Endothelial cell (in vitro differentiated cells): Measurements from ENCODE around the gene WNT10A. TPM values are rescaled to one million over a fixed set of nuclear protein-coding genes. Genes with fewer than 3 reads are reported as not detected.

Experiments used
- DNase-seq: peaks from one replicate; pipeline ENCODE4 v3.0.0; 2021; ENCODE audit warnings: low spot score
- H3K27ac Mint-ChIP-seq: one replicate; pipeline ENCODE4 v1.8.0; 2021; ENCODE audit warnings: mixed read lengths, inconsistent platforms; ENCODE audit not compliant: unreplicated experiment
- H3K27me3 Mint-ChIP-seq: one replicate; pipeline ENCODE4 v1.8.0; 2021; ENCODE audit warnings: mild to moderate bottlenecking, moderate library complexity, mixed read lengths, inconsistent platforms; ENCODE audit not compliant: unreplicated experiment
- H3K36me3 Mint-ChIP-seq: one replicate; pipeline ENCODE4 v1.8.0; 2021; ENCODE audit warnings: mild to moderate bottlenecking, low read depth, mixed read lengths, inconsistent platforms; ENCODE audit not compliant: unreplicated experiment
- H3K4me1 Mint-ChIP-seq: one replicate; pipeline ENCODE4 v1.8.0; 2021; ENCODE audit warnings: mild to moderate bottlenecking, mixed read lengths, inconsistent platforms; ENCODE audit not compliant: unreplicated experiment
- H3K4me3 Mint-ChIP-seq: one replicate; pipeline ENCODE4 v1.8.0; 2021; ENCODE audit warnings: mild to moderate bottlenecking, mixed read lengths, inconsistent platforms; ENCODE audit not compliant: unreplicated experiment
- H3K9me3 Mint-ChIP-seq: one replicate; pipeline ENCODE4 v1.8.0; 2021; ENCODE audit warnings: mixed read lengths, inconsistent platforms; ENCODE audit not compliant: unreplicated experiment
- total RNA-seq: library from RNA; stranded (reverse); fragmentation: NEBNext Ultra II Directional; extraction: Animal tissue kit (Norgen Biotek cat#: 25700); gene quantifications from one replicate; pipeline ENCODE4 v1.2.1, GENCODE V29; 2021; ENCODE audit not compliant: unreplicated experiment
- TF ChIP-seq, protein P1 (sequence below): fragments of 200-600 bp; sonication (generic); IDR thresholded peaks from one replicate; pipeline ENCODE4 v1.5.0; 2021; ENCODE audit warnings: antibody characterized with exemption; ENCODE audit not compliant: unreplicated experiment

Gene WNT10A
- total RNA-seq, 1 donor from 2014 or later, result not detected

DNA sequence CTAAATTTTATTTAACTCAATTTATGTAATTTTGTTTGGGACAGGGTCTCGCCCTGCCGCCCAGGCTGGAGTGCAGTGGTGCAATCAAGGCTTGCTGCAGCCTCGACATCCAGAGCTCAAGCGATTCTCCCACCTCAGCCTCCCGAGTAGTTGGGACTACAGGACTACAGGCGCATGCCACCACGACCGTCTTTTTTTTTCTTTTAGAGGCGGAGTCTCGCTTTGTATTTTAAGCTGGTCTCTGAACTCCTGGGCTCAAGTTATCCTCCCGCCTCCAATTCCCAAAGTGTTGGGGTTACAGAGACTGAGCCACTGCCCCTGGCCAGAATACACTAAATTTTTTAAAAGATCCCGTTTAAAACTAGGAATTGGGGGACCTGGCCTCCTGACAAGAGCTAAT, 18.5 kb downstream of the WNT10A start:
- H3K27ac Mint-ChIP-seq, result no peak overlapping the region
- peaks cover 32% of the 10 kb centered on the region for H3K27me3 Mint-ChIP-seq
- H3K36me3 Mint-ChIP-seq, result peaks cover 5% of the 10 kb centered on the region
- peaks cover 5% of the 10 kb centered on the region for H3K9me3 Mint-ChIP-seq
- TF ChIP-seq, protein P1, sequence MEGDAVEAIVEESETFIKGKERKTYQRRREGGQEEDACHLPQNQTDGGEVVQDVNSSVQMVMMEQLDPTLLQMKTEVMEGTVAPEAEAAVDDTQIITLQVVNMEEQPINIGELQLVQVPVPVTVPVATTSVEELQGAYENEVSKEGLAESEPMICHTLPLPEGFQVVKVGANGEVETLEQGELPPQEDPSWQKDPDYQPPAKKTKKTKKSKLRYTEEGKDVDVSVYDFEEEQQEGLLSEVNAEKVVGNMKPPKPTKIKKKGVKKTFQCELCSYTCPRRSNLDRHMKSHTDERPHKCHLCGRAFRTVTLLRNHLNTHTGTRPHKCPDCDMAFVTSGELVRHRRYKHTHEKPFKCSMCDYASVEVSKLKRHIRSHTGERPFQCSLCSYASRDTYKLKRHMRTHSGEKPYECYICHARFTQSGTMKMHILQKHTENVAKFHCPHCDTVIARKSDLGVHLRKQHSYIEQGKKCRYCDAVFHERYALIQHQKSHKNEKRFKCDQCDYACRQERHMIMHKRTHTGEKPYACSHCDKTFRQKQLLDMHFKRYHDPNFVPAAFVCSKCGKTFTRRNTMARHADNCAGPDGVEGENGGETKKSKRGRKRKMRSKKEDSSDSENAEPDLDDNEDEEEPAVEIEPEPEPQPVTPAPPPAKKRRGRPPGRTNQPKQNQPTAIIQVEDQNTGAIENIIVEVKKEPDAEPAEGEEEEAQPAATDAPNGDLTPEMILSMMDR, result no peak
- peaks cover 15% of the 10 kb centered on the region for H3K4me1 Mint-ChIP-seq
- H3K4me3 Mint-ChIP-seq, result no peak overlapping the region
- no peak for DNase-seq

DNA sequence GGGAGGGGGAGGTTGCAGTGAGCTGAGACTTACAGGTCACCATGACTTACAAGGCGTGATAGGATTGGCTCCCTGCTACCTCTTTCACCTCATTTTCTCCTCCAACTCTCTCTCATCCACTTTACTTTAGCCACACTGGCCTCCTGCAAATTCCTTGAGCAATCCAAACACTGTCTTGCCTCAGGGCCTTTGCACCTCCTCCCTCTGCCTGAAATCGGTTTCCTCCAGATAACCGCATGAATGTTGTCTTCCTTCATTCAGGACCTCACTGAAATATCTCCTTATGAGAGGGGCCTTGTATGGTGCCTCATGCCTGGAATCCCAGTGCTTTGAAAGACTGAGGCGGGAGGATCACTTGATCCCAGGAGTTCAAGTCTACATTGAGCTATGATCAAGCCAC, 21.8 kb downstream of the WNT10A start:
- peaks cover 5% of the 10 kb centered on the region for H3K9me3 Mint-ChIP-seq
- peaks cover 5% of the 10 kb centered on the region for H3K36me3 Mint-ChIP-seq
- H3K27me3 Mint-ChIP-seq, result peaks cover 16% of the 10 kb centered on the region
- TF ChIP-seq, protein P1, result no peak
- no peak for DNase-seq
- no peak overlapping the region for H3K4me3 Mint-ChIP-seq
- H3K4me1 Mint-ChIP-seq, result peaks cover 19% of the 10 kb centered on the region
- H3K27ac Mint-ChIP-seq, result no peak overlapping the region

DNA sequence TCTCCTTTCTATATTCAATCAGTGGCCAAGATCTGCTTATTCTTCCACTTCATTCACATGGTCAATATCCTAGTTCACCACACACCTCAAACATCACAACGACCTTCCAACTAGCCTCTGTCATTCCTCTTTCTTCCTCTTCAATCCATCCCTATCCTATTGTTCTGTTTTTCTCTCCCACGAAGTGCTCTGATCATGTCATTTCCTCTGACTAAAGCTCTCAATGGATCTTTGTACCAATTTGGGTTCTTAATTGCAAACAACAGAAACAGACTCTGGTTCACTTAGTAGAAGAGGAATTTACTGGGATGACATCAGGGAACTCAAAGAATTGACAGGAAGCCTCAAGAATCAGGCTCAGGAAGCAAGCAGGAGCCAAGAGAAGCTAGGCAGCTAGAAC, 23.5 kb downstream of the WNT10A start:
- DNase-seq, result no peak
- no peak overlapping the region for H3K4me3 Mint-ChIP-seq
- TF ChIP-seq, protein P1, result no peak
- peaks cover 11% of the 10 kb centered on the region for H3K4me1 Mint-ChIP-seq
- no peaks in the 10 kb centered on the region for H3K36me3 Mint-ChIP-seq
- peaks cover 6% of the 10 kb centered on the region for H3K27me3 Mint-ChIP-seq
- H3K27ac Mint-ChIP-seq, result no peak overlapping the region
- peaks cover 5% of the 10 kb centered on the region for H3K9me3 Mint-ChIP-seq

DNA sequence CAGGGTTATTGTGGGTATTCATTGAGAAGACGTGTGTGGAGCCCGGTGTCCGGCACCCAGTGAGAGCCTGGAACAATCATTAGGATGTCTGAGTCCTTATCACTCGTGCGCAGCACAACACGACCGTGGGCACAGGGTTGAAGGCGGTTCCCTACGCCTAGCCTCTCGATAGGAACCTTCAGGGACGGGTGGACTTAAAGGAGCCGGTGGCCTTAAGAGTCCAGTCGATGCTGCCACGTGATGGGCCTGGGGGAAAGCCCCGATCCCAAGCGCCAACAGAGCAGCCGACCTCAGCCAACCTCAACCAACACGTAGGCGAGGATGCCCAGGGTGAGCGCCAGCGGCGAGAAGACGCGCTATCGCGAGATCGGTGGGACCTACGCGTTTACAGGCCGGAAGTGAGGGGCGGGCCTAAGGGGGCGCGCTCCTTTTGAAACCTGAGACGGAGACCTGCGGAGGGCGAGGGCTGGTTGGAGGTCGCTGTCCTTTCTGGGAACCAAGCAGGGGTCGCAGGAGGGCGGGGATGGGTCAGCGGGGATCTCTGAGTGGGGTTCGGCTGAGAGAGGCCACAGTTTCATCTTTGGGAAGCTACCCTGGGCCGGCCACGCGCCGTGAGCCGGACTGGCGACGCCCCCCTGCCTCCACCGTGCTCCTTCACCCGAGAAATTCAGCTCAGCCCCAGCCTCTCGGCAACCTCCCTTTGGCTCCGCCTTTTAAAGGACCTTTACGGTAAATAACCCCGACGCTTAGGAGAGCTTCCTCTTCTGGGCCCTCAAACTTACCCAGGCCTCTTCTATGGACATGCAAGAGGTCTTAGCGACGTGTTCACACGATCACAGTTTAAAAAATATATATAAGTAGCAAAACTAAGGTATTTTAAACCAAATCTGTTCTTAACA, 28.3 kb downstream of the WNT10A start:
- peak; percentile 80 for DNase-seq
- Mint-ChIP-seq H3K4me1 (peaks cover 14% of the 10 kb centered on the region), H3K27ac (no peak overlapping the region), H3K36me3 (no peaks in the 10 kb centered on the region), H3K4me3 (peak overlapping the region; percentile 86), H3K27me3 (peaks cover 1% of the 10 kb centered on the region), H3K9me3 (no peaks in the 10 kb centered on the region)
- TF ChIP-seq, protein P1, result no peak

DNA sequence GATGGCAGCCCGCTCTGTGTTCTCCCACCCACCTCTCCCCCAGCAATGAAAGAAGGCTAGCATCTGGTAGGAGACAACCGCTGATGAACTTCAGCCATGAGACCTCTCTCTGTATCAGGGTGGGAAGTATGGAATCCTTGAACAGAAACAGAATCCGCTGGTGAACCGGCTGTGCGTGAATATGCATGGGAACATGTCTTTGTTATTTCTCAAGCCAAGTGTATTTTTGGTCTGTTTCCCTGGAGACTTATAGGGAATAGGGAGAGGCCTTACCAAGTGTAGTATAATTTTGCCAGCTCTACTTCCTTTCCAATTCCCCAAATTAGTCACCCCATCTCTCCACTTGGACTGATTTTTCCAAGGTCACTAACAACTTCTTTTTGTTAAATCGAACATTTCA, 30.1 kb downstream of the WNT10A start:
- Mint-ChIP-seq H3K9me3 (no peaks in the 10 kb centered on the region), H3K4me1 (peaks cover 4% of the 10 kb centered on the region), H3K4me3 (no peak overlapping the region), H3K27ac (no peak overlapping the region), H3K36me3 (no peaks in the 10 kb centered on the region), H3K27me3 (no peaks in the 10 kb centered on the region)
- TF ChIP-seq, protein P1, result no peak
- no peak for DNase-seq
